Activated naive CD4-positive, alpha-beta T cell treated with anti-CD3 and anti-CD28 coated beads, Interleukin-2, amount 10 ng/mL, durations not matched to agents 7 days and 5 days (primary cell): ENCODE measurements around the gene ARF4.

Source experiments
- CTCF ChIA-PET: fragments of 350-600 bp; sonication (Branson Sonifier 250); formaldehyde crosslinking; loops from one replicate; lab custom pipeline; 2021; ENCODE audit warnings: antibody characterized with exemption; lab: Charles Lee
- DNase-seq: peaks from one replicate; pipeline ENCODE4 v3.0.0-alpha.2; 2020
- H3K27ac Mint-ChIP-seq: one replicate; pipeline ENCODE4 v1.8.0; 2021; ENCODE audit warnings: mild to moderate bottlenecking, moderate library complexity, mixed read lengths
- H3K27me3 Mint-ChIP-seq: one replicate; pipeline ENCODE4 v1.8.0; 2021; ENCODE audit warnings: mild to moderate bottlenecking, mixed read lengths
- H3K36me3 Mint-ChIP-seq: one replicate; pipeline ENCODE4 v1.8.0; 2021; ENCODE audit warnings: mixed read lengths
- H3K4me1 Mint-ChIP-seq: one replicate; pipeline ENCODE4 v1.8.0; 2021; ENCODE audit warnings: mixed read lengths
- H3K4me3 Mint-ChIP-seq: one replicate; pipeline ENCODE4 v1.8.0; 2021; ENCODE audit warnings: mild to moderate bottlenecking, moderate library complexity, mixed read lengths
- H3K9me3 Mint-ChIP-seq: one replicate; pipeline ENCODE4 v1.8.0; 2021; ENCODE audit warnings: mixed read lengths

Gene ARF4

DNA sequence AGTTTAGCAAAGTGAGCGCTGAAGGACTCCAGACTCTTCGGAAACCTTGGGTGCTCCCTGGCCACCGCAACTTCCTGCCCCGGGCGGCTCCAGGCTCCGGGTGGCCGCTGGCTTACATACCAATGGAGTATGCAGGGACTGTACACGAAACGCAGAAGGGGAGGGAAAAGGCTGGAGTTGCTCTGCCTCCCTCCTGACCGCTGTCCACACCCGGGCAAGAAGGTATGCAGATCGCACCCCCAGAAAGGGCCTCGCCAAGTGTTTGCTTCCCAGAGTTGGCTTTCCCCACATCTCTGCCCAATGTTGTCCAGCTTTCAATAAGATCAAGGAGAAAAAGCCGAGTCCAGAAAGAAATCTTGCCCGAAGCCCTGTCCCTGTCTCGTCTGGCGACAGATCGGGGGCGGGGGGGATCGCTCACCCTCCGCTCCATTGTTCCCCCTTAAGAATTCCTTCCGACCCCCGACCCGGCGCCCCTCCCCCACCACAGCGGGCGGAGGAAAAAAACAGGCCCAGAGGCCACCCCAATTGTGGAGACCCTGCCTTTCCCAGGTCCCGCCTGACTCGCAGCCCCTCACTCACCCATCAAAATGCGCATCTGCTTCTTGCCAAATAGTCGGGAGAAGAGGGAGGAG, 533 bp downstream of the ARF4 start:
- Mint-ChIP-seq H3K36me3 (peaks cover 27% of the 10 kb centered on the region), H3K9me3 (no peaks in the 10 kb centered on the region), H3K27ac (peak overlapping the region; percentile 100), H3K4me3 (peak overlapping the region; percentile 98), H3K27me3 (no peaks in the 10 kb centered on the region), H3K4me1 (peaks cover 50% of the 10 kb centered on the region)
- CTCF ChIA-PET = interaction anchor here (0.6 to 1.1 kb wide), 5 partner anchors 10 to 260 kb away, joined by 3 to 5 read pairs (median 3); no protein-coding TSS in a partner anchor
- DNase-seq = peak; percentile 80

DNA sequence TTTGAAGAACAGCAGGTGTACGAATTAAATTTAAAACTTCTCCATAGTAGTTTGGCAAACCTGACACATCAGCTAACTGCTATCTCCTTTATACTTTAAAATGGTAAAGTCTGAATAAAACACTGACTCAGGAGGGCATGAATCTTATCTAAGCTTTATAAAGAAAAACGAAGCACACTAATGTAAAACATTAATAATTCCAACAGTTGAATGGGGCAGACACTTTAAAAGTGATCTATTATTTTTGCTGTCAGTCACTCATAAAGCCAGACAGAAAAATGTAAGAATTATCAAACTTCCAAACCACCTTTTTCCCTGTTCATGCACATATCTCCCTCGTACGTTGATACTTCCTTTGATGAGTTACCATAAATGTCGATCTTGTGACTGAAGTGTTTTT, 2.6 kb downstream of the ARF4 start:
- Mint-ChIP-seq H3K36me3 (peaks cover 28% of the 10 kb centered on the region), H3K27me3 (no peaks in the 10 kb centered on the region), H3K27ac (no peak overlapping the region), H3K9me3 (no peaks in the 10 kb centered on the region), H3K4me3 (peak overlapping the region; percentile 98), H3K4me1 (peaks cover 49% of the 10 kb centered on the region)
- CTCF ChIA-PET = no interaction called here
- no peak for DNase-seq

DNA sequence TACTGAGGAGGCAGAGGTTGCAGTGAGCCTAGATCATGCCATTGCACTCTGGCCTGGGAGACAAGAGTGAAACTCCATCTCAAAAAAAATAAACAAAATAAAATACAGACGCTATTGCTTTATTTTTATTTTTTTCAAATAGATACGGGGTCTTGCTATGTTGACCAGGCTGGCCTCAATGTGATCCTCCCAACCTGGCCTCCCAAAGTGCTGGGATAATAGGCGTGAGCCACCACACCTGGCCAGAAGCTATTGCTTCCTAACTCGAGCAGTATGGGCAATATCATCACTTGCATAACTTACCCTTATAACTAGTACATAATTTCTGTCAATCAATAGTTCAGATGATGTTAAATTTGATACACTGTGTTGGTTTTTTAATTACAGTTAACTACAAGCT, 3.0 kb downstream of the ARF4 start:
- CTCF ChIA-PET = no interaction called here
- Mint-ChIP-seq H3K4me3 (no peak overlapping the region), H3K27me3 (no peaks in the 10 kb centered on the region), H3K36me3 (peaks cover 28% of the 10 kb centered on the region), H3K27ac (no peak overlapping the region), H3K9me3 (no peaks in the 10 kb centered on the region), H3K4me1 (peaks cover 44% of the 10 kb centered on the region)
- DNase-seq = no peak

DNA sequence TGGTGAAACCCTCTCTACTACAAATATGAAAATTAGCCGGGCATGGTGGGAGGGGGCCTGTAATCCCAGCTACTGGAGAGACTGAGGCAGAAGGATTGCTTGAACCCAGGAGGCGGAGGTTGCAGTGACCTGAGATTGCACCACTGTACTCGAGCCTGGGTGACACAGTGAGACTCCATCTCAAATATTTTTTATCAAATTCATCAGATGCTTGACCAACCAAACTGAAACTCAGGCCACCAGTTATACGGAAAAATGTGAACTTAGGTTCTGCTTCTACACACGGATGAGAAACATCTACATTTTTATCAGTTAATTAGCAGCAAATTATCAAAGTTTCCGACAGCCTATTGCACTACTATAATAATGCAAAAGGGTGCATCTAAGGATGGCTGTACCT, 4.8 kb downstream of the ARF4 start:
- peaks cover 20% of the 10 kb centered on the region for H3K36me3 Mint-ChIP-seq

DNA sequence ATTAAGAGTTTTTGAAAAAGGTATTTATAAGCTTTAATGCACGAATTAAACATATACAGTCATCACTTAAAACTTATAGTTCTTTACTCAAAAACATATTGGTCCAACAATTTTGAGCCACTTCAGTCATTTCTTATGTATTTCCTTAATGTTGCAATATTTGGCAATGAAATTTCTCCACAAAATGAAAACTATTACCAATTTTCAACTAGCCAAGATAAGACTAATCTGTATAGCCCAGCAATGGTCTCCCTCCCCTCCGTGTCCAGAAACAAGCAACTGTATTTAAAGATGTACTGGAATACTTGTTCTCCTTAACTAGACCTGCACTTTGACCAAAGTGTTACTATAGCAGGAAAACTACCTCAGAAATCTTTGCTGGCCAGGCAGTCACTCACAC, 9.2 kb downstream of the ARF4 start:
- CTCF ChIA-PET = no interaction called here
- H3K9me3 Mint-ChIP-seq = no peaks in the 10 kb centered on the region
- no peak overlapping the region for H3K27ac Mint-ChIP-seq
- peaks cover 10% of the 10 kb centered on the region for H3K4me1 Mint-ChIP-seq
- H3K4me3 Mint-ChIP-seq = no peak overlapping the region
- DNase-seq = no peak
- H3K36me3 Mint-ChIP-seq = peaks cover 11% of the 10 kb centered on the region
- H3K27me3 Mint-ChIP-seq = no peaks in the 10 kb centered on the region

More for the DNA sequence above, 4.8 kb downstream of the ARF4 start:
- no peak overlapping the region for H3K27ac Mint-ChIP-seq
- H3K4me1 Mint-ChIP-seq = peaks cover 34% of the 10 kb centered on the region
- H3K4me3 Mint-ChIP-seq = no peak overlapping the region
- CTCF ChIA-PET = no interaction called here
- H3K9me3 Mint-ChIP-seq = no peaks in the 10 kb centered on the region
- no peaks in the 10 kb centered on the region for H3K27me3 Mint-ChIP-seq
- no peak for DNase-seq

DNA sequence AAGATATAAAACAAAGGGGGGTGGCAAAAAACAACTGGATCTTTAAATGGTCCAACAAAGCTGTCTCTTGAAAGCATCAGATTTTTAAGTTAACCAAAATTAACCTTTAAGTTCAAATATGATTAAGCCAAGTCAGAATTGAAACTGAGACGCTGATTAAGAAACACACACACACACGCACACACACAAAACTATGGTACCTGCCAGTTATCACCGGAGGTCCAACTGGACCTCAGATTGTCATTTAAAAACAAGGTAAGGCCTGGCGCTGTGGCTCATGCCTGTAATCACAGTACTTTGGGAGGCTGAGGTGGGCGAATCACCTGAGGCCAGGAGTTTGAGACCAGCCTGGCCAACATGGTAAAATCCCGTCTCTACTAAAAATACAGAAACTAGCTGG, 10.4 kb downstream of the ARF4 start:
- Mint-ChIP-seq H3K4me1 (peaks cover 4% of the 10 kb centered on the region), H3K27me3 (no peaks in the 10 kb centered on the region), H3K9me3 (no peaks in the 10 kb centered on the region), H3K4me3 (no peak overlapping the region), H3K27ac (no peak overlapping the region), H3K36me3 (peaks cover 14% of the 10 kb centered on the region)
- CTCF ChIA-PET = interaction anchor here (0.7 to 1.0 kb wide), 2 partner anchors 9 to 417 kb away, joined by 3 read pairs; no protein-coding TSS in a partner anchor
- DNase-seq = no peak

DNA sequence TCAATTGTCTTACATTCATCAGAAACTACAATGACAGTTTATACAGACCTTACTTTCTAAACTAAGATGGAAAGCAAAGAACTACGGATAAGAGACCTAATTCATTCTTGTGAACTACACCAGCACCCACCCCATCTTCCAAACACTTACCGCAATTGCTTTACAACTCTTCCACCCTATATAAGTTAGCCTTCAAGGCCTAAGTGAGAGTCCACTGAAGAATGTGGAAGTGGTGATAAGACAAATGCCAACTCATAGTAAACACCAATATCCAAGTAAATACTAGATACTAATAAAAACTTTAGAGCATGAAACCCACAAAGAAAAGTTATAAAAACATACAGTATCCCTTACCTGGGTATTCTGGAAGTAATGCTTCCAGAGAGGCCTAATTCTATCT, 13.6 kb downstream of the ARF4 start:
- no peak overlapping the region for H3K27ac Mint-ChIP-seq
- H3K4me1 Mint-ChIP-seq = peaks cover 2% of the 10 kb centered on the region
- CTCF ChIA-PET = no interaction called here
- no peak for DNase-seq
- no peaks in the 10 kb centered on the region for H3K27me3 Mint-ChIP-seq
- no peak overlapping the region for H3K4me3 Mint-ChIP-seq
- H3K9me3 Mint-ChIP-seq = no peaks in the 10 kb centered on the region
- peaks cover 20% of the 10 kb centered on the region for H3K36me3 Mint-ChIP-seq

DNA sequence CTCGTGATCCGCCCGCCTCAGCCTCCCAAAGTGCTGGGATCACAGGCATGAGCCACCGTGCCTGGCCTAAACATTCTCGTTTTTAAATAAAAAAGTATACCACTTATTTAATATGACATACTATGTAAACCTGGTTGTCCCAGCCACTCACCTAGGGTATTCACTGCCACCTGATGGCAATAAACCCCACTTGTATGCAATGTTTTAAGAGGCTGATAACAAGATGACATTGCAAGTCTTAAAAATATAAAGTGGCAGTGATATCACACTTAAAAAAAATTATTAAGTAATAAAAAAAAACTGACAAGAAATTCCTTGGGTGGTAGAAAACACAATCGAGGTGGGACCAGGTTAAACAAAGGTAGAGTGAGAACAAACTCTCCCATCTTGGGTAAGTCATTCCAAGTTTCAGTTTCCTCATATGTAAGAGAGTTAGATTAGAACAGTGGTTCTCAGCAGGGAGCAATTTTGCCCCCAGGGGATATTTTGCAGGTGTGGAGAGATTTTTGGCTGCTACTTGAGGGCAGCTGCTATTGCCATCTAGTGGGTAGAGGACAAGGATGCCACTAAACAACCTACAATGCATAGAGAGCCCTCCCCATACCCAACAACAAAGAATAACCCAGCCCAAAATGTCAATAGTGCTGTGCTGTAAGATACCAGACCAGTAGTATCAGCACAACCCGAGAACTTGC, 14.5 kb downstream of the ARF4 start:
- DNase-seq = no peak
- Mint-ChIP-seq H3K4me3 (no peak overlapping the region), H3K27ac (no peak overlapping the region), H3K36me3 (peaks cover 23% of the 10 kb centered on the region), H3K4me1 (no peaks in the 10 kb centered on the region), H3K27me3 (no peaks in the 10 kb centered on the region), H3K9me3 (no peaks in the 10 kb centered on the region)
- CTCF ChIA-PET = no interaction called here

DNA sequence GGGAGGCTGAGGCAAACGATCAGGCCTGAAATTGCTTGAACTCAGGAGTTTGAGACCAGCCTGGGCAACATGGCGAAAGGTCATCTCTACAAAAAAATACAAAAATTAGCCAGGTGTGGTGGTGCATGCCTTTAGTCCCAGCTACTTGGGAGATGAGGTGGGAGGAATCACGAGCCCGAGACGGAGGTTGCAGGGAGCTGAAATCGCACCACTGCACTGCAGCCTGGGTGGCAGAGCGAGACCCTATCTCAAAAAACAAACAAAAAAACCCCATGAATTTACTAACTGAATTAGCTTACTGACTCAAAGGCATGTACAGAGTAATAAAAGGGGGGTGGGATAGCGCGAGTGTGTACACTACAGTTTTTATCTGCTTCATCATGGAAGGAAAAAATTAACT, 19.3 kb downstream of the ARF4 start:
- CTCF ChIA-PET = interaction anchor here (1.2 to 1.5 kb wide), 2 partner anchors 181 to 275 kb away, joined by 3 to 4 read pairs; no protein-coding TSS in a partner anchor
- peaks cover 40% of the 10 kb centered on the region for H3K36me3 Mint-ChIP-seq
- H3K4me3 Mint-ChIP-seq = no peak overlapping the region
- no peaks in the 10 kb centered on the region for H3K9me3 Mint-ChIP-seq
- no peak for DNase-seq
- H3K27ac Mint-ChIP-seq = no peak overlapping the region
- H3K4me1 Mint-ChIP-seq = peaks cover 4% of the 10 kb centered on the region
- H3K27me3 Mint-ChIP-seq = no peaks in the 10 kb centered on the region

DNA sequence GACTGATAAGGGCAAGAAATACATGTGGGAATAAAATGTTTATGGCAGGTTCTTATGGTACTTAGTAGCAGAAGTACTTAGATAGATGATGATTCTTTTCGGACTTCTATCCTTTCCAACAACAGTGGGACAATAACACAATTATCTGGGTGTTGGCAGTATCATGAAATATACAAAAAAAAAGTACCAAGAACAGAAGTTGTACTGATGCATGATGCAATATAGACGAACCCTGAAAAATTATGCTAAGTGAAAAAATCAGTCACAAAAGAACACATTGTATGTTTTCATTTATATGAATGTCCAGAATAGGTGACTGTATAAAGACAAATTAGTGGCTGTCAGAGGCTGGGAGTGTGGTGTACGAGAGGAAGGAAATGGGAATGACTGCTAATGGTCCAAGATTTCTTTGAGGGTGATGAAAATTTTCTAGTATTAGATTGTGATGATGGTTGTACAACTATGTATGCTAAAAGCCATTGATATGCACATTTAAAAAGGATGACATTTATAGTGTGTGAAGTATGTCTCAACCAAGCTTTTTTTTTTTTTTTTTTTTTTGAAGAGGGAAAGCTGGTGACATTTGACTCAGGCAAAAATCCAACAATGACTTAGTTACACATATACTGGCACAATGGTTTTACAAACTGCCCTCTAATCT, 21.0 kb downstream of the ARF4 start:
- H3K36me3 Mint-ChIP-seq = peaks cover 47% of the 10 kb centered on the region
- no peak for DNase-seq
- H3K27ac Mint-ChIP-seq = no peak overlapping the region
- H3K4me3 Mint-ChIP-seq = no peak overlapping the region
- H3K9me3 Mint-ChIP-seq = no peaks in the 10 kb centered on the region
- CTCF ChIA-PET = no interaction called here
- H3K4me1 Mint-ChIP-seq = peaks cover 4% of the 10 kb centered on the region
- no peaks in the 10 kb centered on the region for H3K27me3 Mint-ChIP-seq

DNA sequence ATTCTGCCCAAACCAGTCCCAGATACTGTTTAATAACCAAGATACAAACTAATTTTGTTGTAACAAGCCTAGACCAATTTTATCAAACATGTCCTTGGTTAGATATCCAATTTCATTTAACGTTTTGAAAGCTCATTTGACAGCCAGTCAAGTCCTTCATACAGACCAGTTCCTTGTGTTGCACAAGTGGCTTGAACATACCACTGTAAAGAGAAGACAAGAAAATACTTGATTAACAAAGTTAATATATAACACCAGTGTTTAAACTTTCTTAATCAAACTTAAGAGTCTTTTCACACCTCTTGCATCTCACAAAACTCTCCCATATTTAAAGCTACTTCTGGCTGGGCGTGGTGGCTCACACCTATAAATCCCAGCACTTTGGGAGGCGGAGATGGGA, 25.0 kb downstream of the ARF4 start:
- H3K9me3 Mint-ChIP-seq = no peaks in the 10 kb centered on the region
- no peaks in the 10 kb centered on the region for H3K27me3 Mint-ChIP-seq
- peaks cover 2% of the 10 kb centered on the region for H3K4me1 Mint-ChIP-seq
- CTCF ChIA-PET = no interaction called here
- peaks cover 51% of the 10 kb centered on the region for H3K36me3 Mint-ChIP-seq
- no peak overlapping the region for H3K27ac Mint-ChIP-seq
- no peak overlapping the region for H3K4me3 Mint-ChIP-seq
- DNase-seq = no peak

DNA sequence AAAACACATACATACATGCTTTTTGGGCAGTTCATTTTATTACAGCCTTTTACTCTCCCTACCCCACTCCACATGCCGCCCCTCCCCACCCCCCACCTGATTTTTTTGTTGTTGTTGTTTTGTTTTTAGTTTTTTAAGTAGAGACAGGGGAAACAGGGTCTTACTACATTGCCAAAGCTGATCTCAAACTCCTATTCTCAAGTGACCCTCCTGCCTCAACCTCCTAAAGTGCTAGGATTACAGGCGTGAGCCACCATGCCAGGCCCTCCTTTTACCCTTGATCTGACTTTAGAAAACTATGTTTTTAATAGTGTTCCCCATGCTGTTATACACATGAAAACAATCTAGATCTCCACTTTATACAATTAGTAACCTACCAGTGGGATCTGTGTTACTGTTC, 26.3 kb downstream of the ARF4 start:
- Mint-ChIP-seq H3K27me3 (no peaks in the 10 kb centered on the region), H3K4me3 (no peak overlapping the region), H3K4me1 (no peaks in the 10 kb centered on the region), H3K36me3 (peaks cover 52% of the 10 kb centered on the region), H3K9me3 (no peaks in the 10 kb centered on the region), H3K27ac (no peak overlapping the region)
- CTCF ChIA-PET = interaction anchor here (0.8 kb wide), 1 partner anchor 15 kb away, joined by 4 read pairs; the partner anchor contains the start of gene PDE12
- no peak for DNase-seq

DNA sequence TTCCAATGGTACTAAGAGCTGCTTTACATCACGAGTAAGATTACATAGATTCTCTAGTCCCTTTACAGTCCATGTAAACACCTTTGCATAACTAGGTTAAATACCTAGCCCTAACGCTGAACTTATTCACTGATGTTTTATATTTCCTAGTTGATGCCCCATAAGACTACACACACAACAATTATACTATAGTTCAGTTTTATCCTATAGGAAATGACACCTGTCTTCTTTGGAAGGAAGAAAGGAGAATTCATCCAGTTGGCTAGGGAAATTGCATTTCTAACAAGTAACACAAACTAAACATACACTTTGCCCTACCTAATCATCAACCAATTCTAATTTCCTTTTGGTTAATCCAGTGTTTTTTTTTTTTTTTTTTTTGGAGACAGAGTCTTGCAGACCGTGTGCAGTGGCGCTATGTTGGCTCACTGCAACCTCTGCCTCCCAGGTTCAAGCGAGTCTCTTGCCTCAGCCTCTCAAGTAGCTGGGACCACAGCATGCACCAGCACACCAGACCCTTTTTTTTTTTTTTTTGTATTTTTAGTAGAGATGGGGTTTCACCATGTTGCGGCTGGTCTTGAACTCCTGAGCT, 27.2 kb downstream of the ARF4 start:
- H3K4me3 Mint-ChIP-seq = no peak overlapping the region
- no peaks in the 10 kb centered on the region for H3K4me1 Mint-ChIP-seq
- peaks cover 50% of the 10 kb centered on the region for H3K36me3 Mint-ChIP-seq
- no peaks in the 10 kb centered on the region for H3K9me3 Mint-ChIP-seq
- no peaks in the 10 kb centered on the region for H3K27me3 Mint-ChIP-seq
- DNase-seq = no peak
- H3K27ac Mint-ChIP-seq = no peak overlapping the region
- CTCF ChIA-PET = no interaction called here

DNA sequence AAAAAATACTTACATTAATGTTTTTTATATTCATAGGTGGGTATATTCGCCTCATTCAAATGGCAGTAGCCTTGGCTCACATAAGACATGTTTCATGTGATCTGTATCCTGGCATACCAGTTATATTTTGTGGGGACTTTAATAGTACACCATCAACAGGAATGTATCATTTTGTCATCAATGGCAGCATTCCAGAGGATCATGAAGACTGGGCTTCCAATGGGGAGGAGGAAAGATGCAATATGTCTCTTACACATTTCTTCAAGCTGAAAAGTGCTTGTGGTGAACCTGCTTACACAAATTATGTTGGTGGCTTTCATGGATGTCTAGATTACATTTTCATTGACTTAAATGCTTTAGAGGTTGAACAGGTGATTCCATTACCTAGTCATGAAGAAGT, 37.6 kb downstream of the ARF4 start:
- CTCF ChIA-PET = interaction anchor here (1.8 kb wide), 1 partner anchor 162 kb away, joined by 5 read pairs; no protein-coding TSS in a partner anchor
- Mint-ChIP-seq H3K4me3 (peak overlapping the region; percentile 9), H3K36me3 (peaks cover 39% of the 10 kb centered on the region), H3K9me3 (no peaks in the 10 kb centered on the region), H3K27ac (peak overlapping the region; percentile 19), H3K4me1 (peaks cover 48% of the 10 kb centered on the region), H3K27me3 (no peaks in the 10 kb centered on the region)
- no peak for DNase-seq
